ENCODE results near the gene GRID2IP.
A peak's percentile ranks its signal among the peaks of the same experiment; 100 is the strongest.

GRID2IP gene

DNA sequence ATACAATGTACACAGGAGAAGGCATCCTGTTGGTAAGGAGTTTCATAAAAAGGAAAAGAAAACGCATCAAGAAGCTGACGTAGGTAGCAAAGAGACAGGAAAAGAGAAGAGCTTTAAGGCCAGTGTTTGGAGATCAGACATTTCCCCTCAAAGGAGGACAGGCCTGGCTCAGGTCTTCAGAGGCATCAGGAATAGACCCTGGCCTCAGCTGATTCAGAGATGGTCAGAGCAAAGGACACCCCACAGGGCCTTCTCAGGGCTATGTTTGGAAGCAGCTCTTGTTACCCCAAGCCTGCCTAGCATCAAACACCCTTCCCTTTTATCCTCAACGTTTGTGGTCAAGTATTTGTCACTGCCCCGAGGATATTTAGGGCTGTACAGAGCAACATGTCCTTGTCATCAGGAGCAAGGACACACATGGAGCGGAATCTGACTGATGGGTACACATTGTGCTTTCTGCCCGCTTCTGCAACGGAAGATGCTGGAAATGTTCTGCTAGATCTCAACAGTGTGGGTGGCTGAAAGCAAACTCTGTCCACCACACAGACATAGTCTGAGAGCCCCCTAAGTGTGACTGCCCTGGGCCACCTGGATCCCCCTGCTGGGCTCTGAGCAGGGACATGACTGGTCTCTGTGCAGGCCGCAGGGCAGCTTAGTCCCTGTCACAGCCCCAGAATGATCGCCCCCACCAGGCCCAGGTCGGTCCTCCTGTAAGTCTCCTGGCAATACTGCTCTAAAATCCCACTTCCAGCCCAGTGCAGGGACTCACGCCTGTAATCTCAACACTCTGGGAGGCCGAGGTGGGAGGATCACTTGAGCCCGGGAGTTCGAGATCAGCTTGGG is 25.0 kb upstream of the GRID2IP start:
- no peak for TF ChIP-seq ZNF274 (IDR thresholded peaks at IDR 0.05; ENCODE audit: low read depth, low read length)
- peak overlapping the region; percentile 70 for H3K4me3 ChIP-seq (ENCODE audit: low read length)

- TF ChIP-seq ZNF274 (IDR thresholded peaks at IDR 0.05; ENCODE audit: low read depth, low read length): no peak
- H3K4me3 ChIP-seq (ENCODE audit: low read length): no peak overlapping the region
Observed at GRCh38 chr7:6575281-6576023, 24.2 kb upstream of the GRID2IP start.

- no peak overlapping the region for H3K4me3 ChIP-seq (ENCODE audit: low read length)
Observed at GRCh38 chr7:6571160-6571779, 20.0 kb upstream of the GRID2IP start.

DNA sequence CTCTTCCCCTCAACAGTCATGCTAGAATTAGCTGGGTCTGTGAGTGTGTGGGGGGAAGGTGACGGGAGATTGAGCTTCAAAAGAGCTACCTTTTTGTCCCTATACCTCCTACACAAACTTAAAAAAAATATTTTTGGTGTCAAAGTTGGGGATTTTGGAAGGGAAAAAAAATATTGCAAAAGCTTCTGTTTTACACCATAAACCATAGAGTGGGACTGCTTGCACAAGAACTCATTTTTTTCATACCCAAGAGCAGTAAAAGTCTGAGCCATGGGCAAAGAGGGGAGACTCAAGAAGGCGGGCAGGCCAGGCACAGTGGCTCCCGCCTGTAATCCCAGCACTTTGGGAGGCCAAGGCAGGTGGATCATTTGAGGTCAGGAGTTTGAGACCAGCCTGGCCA is 16.6 kb upstream of the GRID2IP start:
- no peak for TF ChIP-seq ZNF274 (IDR thresholded peaks at IDR 0.05; ENCODE audit: low read depth, low read length)
- H3K4me3 ChIP-seq (ENCODE audit: low read length): no peak overlapping the region

More at GRCh38 chr7:6571160-6571779, 20.0 kb upstream of the GRID2IP start:
- TF ChIP-seq ZNF274 (IDR thresholded peaks at IDR 0.05; ENCODE audit: low read depth, low read length): no peak

DNA sequence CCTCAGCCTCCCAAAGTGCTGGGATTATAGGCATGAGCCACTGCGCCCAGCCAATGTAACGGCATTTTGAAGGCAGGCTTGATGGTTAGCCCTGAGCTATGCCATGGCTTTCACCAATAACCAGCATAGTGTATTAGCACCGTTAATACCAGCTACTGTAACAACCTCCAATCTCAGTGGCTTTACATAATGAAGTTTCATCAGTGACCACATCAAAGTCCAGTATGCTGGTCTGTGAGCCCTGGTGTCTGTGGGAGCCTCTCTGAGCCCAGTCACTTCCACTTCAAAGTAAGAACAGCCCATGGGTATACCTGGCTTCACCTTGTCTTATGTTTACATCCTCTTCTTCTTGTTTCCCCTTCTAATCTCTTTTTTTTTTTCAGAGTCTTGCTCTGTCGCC is 14.4 kb upstream of the GRID2IP start:
- TF ChIP-seq ZNF274 (IDR thresholded peaks at IDR 0.05; ENCODE audit: low read depth, low read length): no peak
- H3K4me3 ChIP-seq (ENCODE audit: low read length): no peak overlapping the region

DNA sequence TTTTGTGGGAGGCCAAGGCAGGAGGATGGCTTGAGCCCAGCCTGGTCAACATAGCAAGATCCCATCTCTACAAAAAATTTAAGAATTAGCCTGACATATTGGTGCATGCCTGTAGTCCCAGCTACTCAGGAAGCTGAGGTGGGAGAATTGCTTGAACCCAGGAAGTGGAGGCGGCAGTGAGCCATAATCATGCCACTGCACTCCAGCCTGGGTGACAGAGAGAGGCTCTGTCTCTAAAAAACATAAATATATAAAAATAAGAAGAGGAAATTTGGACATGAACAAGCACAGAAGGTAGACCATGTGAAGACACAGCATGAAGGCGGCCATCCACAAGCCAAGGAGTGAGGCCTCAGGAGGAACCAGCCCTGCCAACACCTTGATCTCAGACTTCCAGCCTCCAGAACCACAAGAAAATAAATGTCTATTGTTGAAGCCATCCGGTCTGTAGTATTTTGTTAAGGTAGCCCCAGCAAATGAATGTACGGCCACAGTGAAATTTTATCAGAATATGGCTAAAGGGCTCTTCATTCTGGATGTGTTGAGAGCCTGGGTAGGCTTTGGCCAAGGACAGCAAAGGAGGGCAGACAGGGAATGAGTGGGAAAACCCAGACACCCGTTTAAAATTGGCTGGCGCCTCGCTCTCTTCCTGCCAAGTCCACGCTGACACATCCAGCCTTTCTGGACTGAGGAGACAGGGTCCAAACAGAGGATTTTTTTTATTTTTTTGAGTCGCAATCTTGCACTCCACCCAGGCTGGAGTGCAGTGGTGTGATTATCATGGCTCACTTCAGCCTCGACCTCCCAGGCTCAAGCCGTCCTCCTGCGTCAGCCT is 12.9 kb upstream of the GRID2IP start:
- no peak overlapping the region for H3K4me3 ChIP-seq (ENCODE audit: low read length)
- no peak for TF ChIP-seq ZNF274 (IDR thresholded peaks at IDR 0.05; ENCODE audit: low read depth, low read length)

DNA sequence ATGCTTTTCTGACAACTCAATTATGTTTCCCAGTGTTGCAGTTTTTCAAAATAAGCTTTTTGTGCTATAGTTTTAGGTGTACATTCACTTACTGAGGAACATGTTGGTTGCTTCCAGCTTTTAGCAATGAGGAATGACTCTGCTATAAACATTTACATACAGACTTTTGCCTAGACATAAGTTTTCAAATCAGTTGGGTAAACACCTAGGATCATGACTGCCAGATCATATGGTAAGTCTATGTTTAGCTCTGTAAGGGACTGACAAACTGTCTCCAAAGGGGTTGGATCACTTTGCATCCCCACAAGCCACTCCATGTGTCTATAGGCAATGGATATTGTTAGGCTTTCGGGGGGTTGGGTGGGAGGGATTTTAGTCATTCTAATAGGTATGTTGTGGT is 10.8 kb upstream of the GRID2IP start:
- no peak for TF ChIP-seq ZNF274 (IDR thresholded peaks at IDR 0.05; ENCODE audit: low read depth, low read length)

DNA sequence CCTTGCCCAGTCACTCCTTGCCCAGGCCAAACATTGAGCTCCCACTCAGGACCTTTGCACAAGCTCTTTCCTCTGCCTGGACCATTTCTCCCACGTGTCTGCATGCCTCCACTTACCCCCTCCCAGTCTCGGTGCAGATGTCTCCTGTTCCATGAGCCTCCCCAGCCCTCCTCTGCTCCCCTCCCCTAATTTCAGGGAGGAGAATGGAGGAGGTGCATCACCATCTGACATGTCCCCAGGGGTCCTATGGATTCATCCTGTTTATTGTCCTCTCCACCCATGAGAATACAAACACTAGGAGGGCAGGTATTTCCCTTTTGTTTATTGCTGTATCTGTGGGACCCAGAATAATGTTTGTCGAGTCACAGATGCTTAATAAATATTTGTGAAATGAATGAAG is 8.6 kb upstream of the GRID2IP start:
- H3K4me3 ChIP-seq (ENCODE audit: low read length): no peak overlapping the region
- TF ChIP-seq ZNF274 (IDR thresholded peaks at IDR 0.05; ENCODE audit: low read depth, low read length): no peak

More for the DNA sequence above, 10.8 kb upstream of the GRID2IP start:
- no peak overlapping the region for H3K4me3 ChIP-seq (ENCODE audit: low read length)

DNA sequence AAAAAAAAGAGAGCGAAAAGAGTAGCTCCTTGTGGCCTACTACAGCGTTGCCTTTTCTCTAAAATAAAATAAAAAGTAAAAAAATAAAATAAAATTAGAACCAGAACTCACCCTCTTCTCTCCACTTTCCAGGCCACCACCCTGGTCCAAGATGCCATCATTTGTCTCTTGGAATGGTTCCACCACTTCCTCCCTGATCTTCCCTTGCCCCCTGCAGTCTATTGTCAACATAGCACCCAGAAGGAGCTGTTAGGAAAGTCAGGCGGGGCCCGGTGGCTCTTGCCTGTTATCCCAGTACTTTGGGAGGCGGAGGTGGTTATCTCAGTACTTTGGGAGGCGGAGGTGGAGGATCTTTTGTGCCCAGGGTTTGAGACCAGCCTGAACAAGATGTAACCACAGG is 7.6 kb upstream of the GRID2IP start:
- H3K4me3 ChIP-seq (ENCODE audit: low read length): no peak overlapping the region
- no peak for TF ChIP-seq ZNF274 (IDR thresholded peaks at IDR 0.05; ENCODE audit: low read depth, low read length)

DNA sequence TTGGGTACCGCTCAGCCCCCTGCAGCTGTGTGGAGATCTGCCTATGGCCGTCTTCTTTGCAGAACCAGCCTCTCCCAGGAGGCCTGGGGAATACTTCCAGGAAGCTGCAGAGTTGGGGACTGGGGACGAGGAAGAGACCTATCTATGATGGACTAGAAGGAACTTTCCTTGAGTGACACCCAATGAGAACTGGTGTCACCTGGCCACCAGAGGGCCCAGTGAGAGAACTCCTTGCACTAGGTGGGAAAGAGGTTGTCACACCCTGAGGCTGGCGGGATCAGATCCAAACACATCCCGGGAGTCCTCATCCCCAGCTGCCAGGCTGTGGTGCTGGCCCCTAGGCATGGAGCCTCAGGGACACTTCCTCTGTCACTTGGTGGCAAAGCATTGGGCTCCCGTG is 4.9 kb upstream of the GRID2IP start:
- no peak for TF ChIP-seq ZNF274 (IDR thresholded peaks at IDR 0.05; ENCODE audit: low read depth, low read length)
- H3K4me3 ChIP-seq (ENCODE audit: low read length): no peak overlapping the region

GRCh38 chr7:6554848-6555247 is 3.6 kb upstream of the GRID2IP start:
- TF ChIP-seq ZNF274 (IDR thresholded peaks at IDR 0.05; ENCODE audit: low read depth, low read length): no peak
- no peak overlapping the region for H3K4me3 ChIP-seq (ENCODE audit: low read length)

DNA sequence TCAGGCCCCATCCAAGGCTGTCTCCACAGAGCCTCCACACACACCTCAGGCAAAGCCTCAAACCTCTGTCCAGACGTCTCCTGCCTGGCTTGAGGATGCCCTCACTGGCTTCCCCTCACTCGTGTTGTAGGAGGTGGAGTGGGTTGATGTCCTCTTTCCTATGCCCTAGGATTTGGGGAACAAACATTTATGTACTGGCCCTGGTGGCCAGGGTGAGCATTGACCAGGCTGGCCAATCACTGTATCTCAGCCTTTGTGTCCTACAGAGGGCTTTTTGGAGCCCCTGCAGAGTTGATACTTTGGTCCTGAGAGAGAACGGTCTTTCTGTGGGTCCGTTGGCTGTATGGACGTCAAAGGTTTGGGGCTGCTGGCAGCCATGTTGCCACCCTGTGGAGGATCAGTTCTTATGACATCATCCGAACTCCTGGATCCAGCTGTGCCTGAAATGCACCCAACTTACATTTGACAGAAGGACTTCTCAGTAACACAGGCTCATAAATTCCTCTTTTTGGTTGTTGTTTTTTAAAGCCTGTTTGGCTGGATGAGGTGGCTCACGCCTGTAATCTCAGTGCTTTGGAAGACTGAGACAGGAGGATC is 2.3 kb upstream of the GRID2IP start:
- TF ChIP-seq ZNF274 (IDR thresholded peaks at IDR 0.05; ENCODE audit: low read depth, low read length): no peak
- H3K4me3 ChIP-seq (ENCODE audit: low read length): no peak overlapping the region

DNA sequence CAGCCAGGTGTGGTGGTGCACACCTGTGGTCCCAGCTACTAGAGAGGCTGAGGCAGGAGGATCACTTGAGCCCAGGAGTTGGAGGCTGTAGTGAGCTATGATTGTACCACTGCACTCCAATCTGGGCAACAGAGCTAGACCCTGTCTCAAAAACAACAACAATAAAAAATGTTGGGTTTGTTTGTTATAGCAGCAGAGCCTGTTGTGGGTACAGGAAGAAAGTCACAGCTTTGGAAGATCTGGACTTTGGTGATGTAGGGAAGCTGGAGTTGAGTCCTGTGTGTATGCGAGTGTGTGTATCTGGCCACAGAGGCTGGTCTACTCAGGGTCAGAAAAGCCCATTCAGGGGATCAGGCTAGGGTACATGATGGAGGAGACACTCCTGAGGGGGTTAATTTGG is 3.9 kb downstream of the GRID2IP start:
- no peak overlapping the region for H3K4me3 ChIP-seq (ENCODE audit: low read length)
- no peak for TF ChIP-seq ZNF274 (IDR thresholded peaks at IDR 0.05; ENCODE audit: low read depth, low read length)
